NB4 (cell line): ENCODE measurements around the gene CCPG1.

ENCODE experiments used
- DNase-seq: peaks from one replicate; pipeline ENCODE4 v3.0.0; 2010; ENCODE audit warnings: low read depth
- H3K4me3 ChIP-seq: one replicate; pipeline ENCODE4 v1.5.1; 2011; ENCODE audit warnings: mild to moderate bottlenecking, low read depth, low read length, moderate library complexity
- MYC ChIP-seq: IDR thresholded peaks from 2 replicates; pipeline ENCODE4 v1.6.1; 2011; ENCODE audit warnings: low read depth, low read length
- POLR2A ChIP-seq: IDR thresholded peaks from 2 replicates; pipeline ENCODE4 v1.6.1; 2011; ENCODE audit warnings: mild to moderate bottlenecking; ENCODE audit not compliant: insufficient read length; ENCODE audit errors: extremely low read depth
- TF ChIP-seq, protein P1 (sequence below): IDR thresholded peaks from 2 replicates; pipeline ENCODE4 v1.6.1; 2011; ENCODE audit warnings: low read depth, low read length
- TF ChIP-seq, protein P2 (sequence below): IDR thresholded peaks from one replicate; pipeline ENCODE4 v1.5.1; 2012; ENCODE audit warnings: low read depth, low read length

Gene CCPG1

DNA sequence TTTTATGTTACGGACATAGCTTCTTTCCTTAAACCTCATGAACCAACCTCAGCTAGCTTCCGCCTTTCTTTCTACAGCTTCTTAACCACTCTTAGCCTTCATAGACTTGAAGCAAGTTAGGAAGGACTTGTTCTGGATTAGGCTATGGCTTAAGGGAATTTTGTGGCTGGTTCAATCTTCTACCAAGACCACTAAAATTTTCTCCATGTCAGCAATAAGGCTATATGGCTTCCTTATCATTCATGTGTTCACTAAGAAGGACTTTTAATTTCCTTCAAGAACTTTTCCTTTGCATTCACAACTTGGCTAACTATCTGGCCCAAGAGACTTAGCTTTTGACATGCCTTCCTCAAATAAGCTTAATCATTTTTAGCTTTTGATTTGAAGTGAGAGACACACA is 24.5 kb downstream of the CCPG1 start:
- no peak for DNase-seq
- H3K4me3 ChIP-seq, result no peak overlapping the region
- TF ChIP-seq, protein P1, sequence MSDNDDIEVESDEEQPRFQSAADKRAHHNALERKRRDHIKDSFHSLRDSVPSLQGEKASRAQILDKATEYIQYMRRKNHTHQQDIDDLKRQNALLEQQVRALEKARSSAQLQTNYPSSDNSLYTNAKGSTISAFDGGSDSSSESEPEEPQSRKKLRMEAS, result no peak
- TF ChIP-seq POLR2A (no peak), MYC (no peak)
- TF ChIP-seq, protein P2, sequence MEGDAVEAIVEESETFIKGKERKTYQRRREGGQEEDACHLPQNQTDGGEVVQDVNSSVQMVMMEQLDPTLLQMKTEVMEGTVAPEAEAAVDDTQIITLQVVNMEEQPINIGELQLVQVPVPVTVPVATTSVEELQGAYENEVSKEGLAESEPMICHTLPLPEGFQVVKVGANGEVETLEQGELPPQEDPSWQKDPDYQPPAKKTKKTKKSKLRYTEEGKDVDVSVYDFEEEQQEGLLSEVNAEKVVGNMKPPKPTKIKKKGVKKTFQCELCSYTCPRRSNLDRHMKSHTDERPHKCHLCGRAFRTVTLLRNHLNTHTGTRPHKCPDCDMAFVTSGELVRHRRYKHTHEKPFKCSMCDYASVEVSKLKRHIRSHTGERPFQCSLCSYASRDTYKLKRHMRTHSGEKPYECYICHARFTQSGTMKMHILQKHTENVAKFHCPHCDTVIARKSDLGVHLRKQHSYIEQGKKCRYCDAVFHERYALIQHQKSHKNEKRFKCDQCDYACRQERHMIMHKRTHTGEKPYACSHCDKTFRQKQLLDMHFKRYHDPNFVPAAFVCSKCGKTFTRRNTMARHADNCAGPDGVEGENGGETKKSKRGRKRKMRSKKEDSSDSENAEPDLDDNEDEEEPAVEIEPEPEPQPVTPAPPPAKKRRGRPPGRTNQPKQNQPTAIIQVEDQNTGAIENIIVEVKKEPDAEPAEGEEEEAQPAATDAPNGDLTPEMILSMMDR, result no peak

GRCh38 chr15:55381595-55381994 is 26.6 kb downstream of the CCPG1 start:
- no peak overlapping the region for H3K4me3 ChIP-seq
- DNase-seq, result no peak
- TF ChIP-seq, protein P1, result no peak
- TF ChIP-seq MYC (no peak), POLR2A (no peak)
- TF ChIP-seq, protein P2, result no peak

GRCh38 chr15:55379095-55379494 is 29.1 kb downstream of the CCPG1 start:
- DNase-seq, result no peak
- TF ChIP-seq, protein P1, result no peak
- TF ChIP-seq MYC (no peak), POLR2A (no peak)
- TF ChIP-seq, protein P2, result no peak
- H3K4me3 ChIP-seq, result no peak overlapping the region

GRCh38 chr15:55372701-55373440 is 35.3 kb downstream of the CCPG1 start:
- TF ChIP-seq POLR2A (no peak), MYC (no peak)
- TF ChIP-seq, protein P1, result no peak
- TF ChIP-seq, protein P2, result no peak
- no peak overlapping the region for H3K4me3 ChIP-seq
- no peak for DNase-seq

GRCh38 chr15:55366981-55367380 is 41.2 kb downstream of the CCPG1 start:
- DNase-seq, result no peak
- TF ChIP-seq POLR2A (no peak), MYC (no peak)
- TF ChIP-seq, protein P1, result no peak
- TF ChIP-seq, protein P2, result no peak
- no peak overlapping the region for H3K4me3 ChIP-seq

GRCh38 chr15:55362641-55363040 is 45.5 kb downstream of the CCPG1 start:
- DNase-seq, result no peak
- H3K4me3 ChIP-seq, result no peak overlapping the region
- TF ChIP-seq MYC, result no peak
- no peak for TF ChIP-seq POLR2A
- TF ChIP-seq, protein P2, result no peak
- TF ChIP-seq, protein P1, result no peak
